Measurements from ENCODE around the gene MACROH2A2.
"Not testable (repeated sequence)": the region's sequence is repeated elsewhere in the genome, so short reads cannot be mapped to it uniquely, and the experiment has no call there.

Gene MACROH2A2

DNA sequence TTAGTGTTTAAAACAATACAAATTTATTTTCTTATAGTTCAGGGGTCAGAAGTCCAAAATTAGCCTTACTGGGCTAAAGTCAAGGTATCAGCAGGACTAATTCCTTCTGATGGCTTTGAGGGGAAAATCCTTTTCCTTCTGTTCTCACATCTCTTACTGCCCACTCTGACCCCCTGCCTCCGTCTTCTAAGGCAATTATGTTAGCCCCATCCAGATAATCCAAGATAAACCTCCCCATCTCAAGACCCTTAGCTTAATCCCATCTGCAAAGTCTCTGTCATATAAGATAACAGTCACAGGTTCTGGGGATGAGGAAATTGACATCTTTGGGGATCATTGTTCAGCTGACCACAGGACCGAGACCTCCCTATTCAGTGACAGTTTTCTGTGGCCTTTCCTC lies 22.3 kb downstream of the MACROH2A2 start:
- no peak overlapping the region for H3K4me3 ChIP-seq (ENCODE audit: low read depth, low read length)
- DNase-seq (ENCODE audit: low read depth, low spot score) = no peak
- TF ChIP-seq CTCF (IDR thresholded peaks at IDR 0.05; ENCODE audit: low read depth, low read length) = no peak
- in situ Hi-C loops (cut with HindIII; ENCODE audit: low sequenced_read_pairs) = no loop called here

DNA sequence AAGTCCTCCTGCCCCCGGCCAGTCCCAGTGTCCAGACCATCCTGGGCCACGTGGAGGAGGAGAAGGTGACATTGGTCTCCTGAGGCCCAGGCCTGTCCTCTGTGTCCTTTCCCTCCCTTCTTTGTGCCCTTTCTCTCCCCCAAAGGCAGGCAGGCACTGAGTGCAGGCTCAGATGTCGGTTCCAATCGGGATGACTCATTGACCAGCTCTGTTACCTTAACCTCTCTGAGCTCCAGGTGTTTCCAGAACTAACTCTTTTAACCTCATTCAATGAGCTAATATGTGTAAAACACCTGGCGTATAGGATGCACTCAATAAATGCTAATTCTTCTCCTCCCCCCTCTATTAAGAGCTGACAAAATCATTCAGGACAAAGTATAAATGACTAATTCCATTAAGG lies 25.7 kb downstream of the MACROH2A2 start:
- in situ Hi-C loops (cut with HindIII; ENCODE audit: low sequenced_read_pairs) = no loop called here
- no peak for DNase-seq (ENCODE audit: low read depth, low spot score)
- H3K4me3 ChIP-seq (ENCODE audit: low read depth, low read length) = no peak overlapping the region

GRCh38 chr10:70078937-70079336 lies 26.3 kb downstream of the MACROH2A2 start:
- DNase-seq (ENCODE audit: low read depth, low spot score) = no peak
- no peak for TF ChIP-seq CTCF (IDR thresholded peaks at IDR 0.05; ENCODE audit: low read depth, low read length)
- no peak overlapping the region for H3K4me3 ChIP-seq (ENCODE audit: low read depth, low read length)
- in situ Hi-C loops (cut with HindIII; ENCODE audit: low sequenced_read_pairs) = no loop called here

More for the DNA sequence above, 25.7 kb downstream of the MACROH2A2 start:
- no peak for TF ChIP-seq CTCF (IDR thresholded peaks at IDR 0.05; ENCODE audit: low read depth, low read length)

GRCh38 chr10:70080789-70081188 lies 28.1 kb downstream of the MACROH2A2 start:
- in situ Hi-C loops (cut with HindIII; ENCODE audit: low sequenced_read_pairs); DNase-seq (ENCODE audit: low read depth, low spot score): not testable (repeated sequence)

DNA sequence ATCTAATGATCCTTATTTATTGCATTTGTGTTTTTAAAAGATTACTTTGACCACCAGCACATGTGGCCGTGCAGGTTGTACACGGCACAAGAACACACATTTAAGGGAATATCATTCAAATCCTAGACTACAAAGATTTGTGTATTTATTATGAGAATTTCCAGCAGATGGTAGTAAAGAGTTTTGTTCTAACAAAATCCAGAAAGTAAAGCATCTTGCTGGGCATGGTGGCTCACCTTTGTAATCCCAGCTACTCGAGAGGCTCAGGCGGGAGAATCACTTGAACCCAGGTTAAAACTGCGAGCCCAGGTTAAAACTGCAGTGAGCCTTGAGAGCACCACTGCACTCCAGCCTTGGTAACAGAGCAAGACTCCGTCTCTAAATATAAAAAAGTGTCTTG lies 31.5 kb downstream of the MACROH2A2 start:
- H3K4me3 ChIP-seq (ENCODE audit: low read depth, low read length) = no peak overlapping the region
- TF ChIP-seq CTCF (IDR thresholded peaks at IDR 0.05; ENCODE audit: low read depth, low read length) = no peak
- in situ Hi-C loops (cut with HindIII; ENCODE audit: low sequenced_read_pairs) = no loop called here
- no peak for DNase-seq (ENCODE audit: low read depth, low spot score)

More at GRCh38 chr10:70080789-70081188, 28.1 kb downstream of the MACROH2A2 start:
- not testable (repeated sequence) for H3K4me3 ChIP-seq (ENCODE audit: low read depth, low read length)

GRCh38 chr10:70085975-70086613 lies 33.4 kb downstream of the MACROH2A2 start:
- in situ Hi-C loops (cut with HindIII; ENCODE audit: low sequenced_read_pairs) = no loop called here
- no peak for TF ChIP-seq CTCF (IDR thresholded peaks at IDR 0.05; ENCODE audit: low read depth, low read length)
- no peak for DNase-seq (ENCODE audit: low read depth, low spot score)
- H3K4me3 ChIP-seq (ENCODE audit: low read depth, low read length) = no peak overlapping the region

DNA sequence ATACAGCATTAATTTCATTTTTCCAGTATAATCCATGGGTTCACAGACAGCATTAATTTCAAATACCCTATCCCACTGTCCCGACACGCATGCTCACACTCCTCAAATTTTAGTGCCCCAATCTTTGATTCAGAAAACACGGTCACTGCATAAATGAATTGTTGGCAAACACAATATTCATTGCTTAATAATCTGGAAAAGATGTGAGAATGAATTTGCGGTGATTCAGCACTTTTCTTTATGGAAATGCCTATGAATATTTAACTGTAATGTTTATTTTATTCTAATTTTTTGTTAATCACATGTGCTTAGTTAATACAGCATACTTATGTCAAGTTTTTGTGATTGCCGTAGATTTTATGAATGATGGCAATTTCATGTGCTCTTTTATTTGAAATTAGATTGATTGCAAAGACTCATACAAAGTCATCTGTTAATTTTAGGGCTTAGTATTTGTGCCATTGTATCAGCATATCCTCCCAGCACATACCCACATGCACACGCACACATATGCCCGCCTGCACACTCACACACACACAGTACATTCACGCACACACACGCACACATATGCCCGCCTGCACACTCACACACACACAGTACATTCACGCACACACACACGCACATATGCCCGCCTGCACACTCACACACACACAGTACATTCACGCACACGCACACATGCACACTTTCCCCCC lies 35.1 kb downstream of the MACROH2A2 start:
- no peak overlapping the region for H3K4me3 ChIP-seq (ENCODE audit: low read depth, low read length)
- in situ Hi-C loops (cut with HindIII; ENCODE audit: low sequenced_read_pairs) = no loop called here
- no peak for TF ChIP-seq CTCF (IDR thresholded peaks at IDR 0.05; ENCODE audit: low read depth, low read length)
- DNase-seq (ENCODE audit: low read depth, low spot score) = no peak
